Fibroblast of pulmonary artery (primary cell): ENCODE results near the gene BTN2A1.
"Not testable (repeated sequence)": the region's sequence is repeated elsewhere in the genome, so short reads cannot be mapped to it uniquely, and the experiment has no call there.

Experiments used
- DNase-seq: peaks from one replicate; pipeline ENCODE4 v3.0.0-alpha.2; 2010; ENCODE audit warnings: low read depth
- H3K4me3 ChIP-seq: replicated peaks from 2 replicates; pipeline ENCODE4 v1.5.1; 2011; ENCODE audit warnings: low read depth, mild to moderate bottlenecking, control low read depth, low read length, moderate library complexity
- TF ChIP-seq, protein P1 (sequence below): IDR thresholded peaks from 2 replicates; pipeline ENCODE4 v1.5.1; 2011; ENCODE audit warnings: mild to moderate bottlenecking, control low read depth, low read length, inconsistent platforms; ENCODE audit errors: missing control alignments

BTN2A1 gene

GRCh38 chr6:26502165-26502564 is 44.4 kb downstream of the BTN2A1 start:
- TF ChIP-seq, protein P1, sequence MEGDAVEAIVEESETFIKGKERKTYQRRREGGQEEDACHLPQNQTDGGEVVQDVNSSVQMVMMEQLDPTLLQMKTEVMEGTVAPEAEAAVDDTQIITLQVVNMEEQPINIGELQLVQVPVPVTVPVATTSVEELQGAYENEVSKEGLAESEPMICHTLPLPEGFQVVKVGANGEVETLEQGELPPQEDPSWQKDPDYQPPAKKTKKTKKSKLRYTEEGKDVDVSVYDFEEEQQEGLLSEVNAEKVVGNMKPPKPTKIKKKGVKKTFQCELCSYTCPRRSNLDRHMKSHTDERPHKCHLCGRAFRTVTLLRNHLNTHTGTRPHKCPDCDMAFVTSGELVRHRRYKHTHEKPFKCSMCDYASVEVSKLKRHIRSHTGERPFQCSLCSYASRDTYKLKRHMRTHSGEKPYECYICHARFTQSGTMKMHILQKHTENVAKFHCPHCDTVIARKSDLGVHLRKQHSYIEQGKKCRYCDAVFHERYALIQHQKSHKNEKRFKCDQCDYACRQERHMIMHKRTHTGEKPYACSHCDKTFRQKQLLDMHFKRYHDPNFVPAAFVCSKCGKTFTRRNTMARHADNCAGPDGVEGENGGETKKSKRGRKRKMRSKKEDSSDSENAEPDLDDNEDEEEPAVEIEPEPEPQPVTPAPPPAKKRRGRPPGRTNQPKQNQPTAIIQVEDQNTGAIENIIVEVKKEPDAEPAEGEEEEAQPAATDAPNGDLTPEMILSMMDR = no peak
- DNase-seq = no peak
- H3K4me3 ChIP-seq = no peak overlapping the region

DNA sequence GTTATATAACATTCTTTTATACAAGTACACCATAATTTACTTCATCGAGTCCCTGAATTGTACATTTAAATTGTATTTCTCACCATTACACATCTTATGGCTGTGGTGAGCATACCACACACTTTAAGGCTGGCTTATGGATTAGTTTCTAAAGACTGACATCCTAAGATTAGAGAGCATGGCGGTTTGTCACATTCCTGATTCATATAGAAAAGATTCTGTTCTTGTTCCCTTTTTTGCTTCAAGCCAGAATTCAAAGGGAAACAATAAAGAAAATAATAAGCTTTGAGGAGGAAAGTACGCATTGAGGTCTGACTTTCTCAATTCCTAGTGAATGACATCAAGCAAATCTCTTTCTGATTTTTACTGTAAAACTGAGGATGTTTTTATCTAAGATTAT is 44.9 kb downstream of the BTN2A1 start:
- DNase-seq = no peak
- TF ChIP-seq, protein P1 = no peak
- H3K4me3 ChIP-seq = no peak overlapping the region

GRCh38 chr6:26507658-26508057 is 49.9 kb downstream of the BTN2A1 start:
- TF ChIP-seq, protein P1 = no peak

GRCh38 chr6:26511033-26511432 is 53.3 kb downstream of the BTN2A1 start:
- DNase-seq, H3K4me3 ChIP-seq: not testable (repeated sequence)

More at GRCh38 chr6:26507658-26508057, 49.9 kb downstream of the BTN2A1 start:
- no peak overlapping the region for H3K4me3 ChIP-seq
- DNase-seq = no peak

DNA sequence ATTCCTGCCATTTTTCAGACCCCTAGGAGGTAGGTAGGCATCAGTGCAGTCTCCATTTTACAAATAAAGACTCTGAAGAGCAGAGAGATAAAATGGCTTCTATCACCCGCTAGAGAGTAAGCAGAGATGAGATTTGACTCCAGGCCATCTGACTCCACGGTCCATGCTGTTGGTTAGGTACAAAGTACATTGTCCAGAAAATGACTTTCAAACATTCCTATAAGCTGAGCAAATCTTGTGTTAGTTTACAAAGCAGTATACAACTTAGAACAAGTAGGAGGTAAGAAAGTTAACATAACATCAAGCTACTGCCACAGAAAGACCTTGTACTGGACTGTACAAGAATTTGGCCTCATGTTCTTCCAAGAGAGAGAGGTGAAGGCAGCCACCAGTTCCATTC is 57.2 kb downstream of the BTN2A1 start:
- TF ChIP-seq, protein P1 = no peak
- no peak for DNase-seq
- H3K4me3 ChIP-seq = no peak overlapping the region

- H3K4me3 ChIP-seq = no peak overlapping the region
- TF ChIP-seq, protein P1 = no peak
- no peak for DNase-seq
These were observed 59.0 kb downstream of the BTN2A1 start for GRCh38 chr6:26516481-26517427.
